Tibial nerve (tissue), 3 donors: ENCODE results near the gene P4HA1.

Experiments used
- EP300 ChIP-seq, 2 donors: sonication (generic); formaldehyde crosslinking; IDR thresholded peaks; one replicate each; pipeline ENCODE4 v1.6.1; 2017; ENCODE audit warnings: antibody characterized with exemption in 2 of 2, mild to moderate bottlenecking in 1 of 2
- POLR2A ChIP-seq, 2 donors: fragments of 450-650 bp; IDR thresholded peaks; one replicate each; pipeline ENCODE4 v1.6.1; 2017; ENCODE audit warnings: antibody characterized with exemption in 2 of 2, mild to moderate bottlenecking in 2 of 2, moderate library complexity in 2 of 2

- TF ChIP-seq EP300 (IDR thresholded peaks at IDR 0.05) (no peak), POLR2A (IDR thresholded peaks at IDR 0.05) (no peak)
Observed at GRCh38 chr10:73075829-73076228, 20.8 kb downstream of the P4HA1 start.
